Fibroblast of lung (primary cell): ENCODE measurements around the gene ONECUT1. TPM values are rescaled to one million over a fixed set of nuclear protein-coding genes. Genes with fewer than 3 reads are reported as not detected.
A peak's percentile ranks its signal among the peaks of the same experiment; 100 is the strongest.

Experiments
- DNase-seq, 2 donors: peaks; one replicate each; pipeline versions ENCODE4 v3.0.0 to v3.0.0-alpha.2; 2010; ENCODE audit warnings: low read depth in 2 of 2
- H2AFZ ChIP-seq: 2 replicates; pipeline ENCODE4 v1.5.1; 2012; ENCODE audit warnings: low read length, control low read depth, inconsistent platforms
- H3K27ac ChIP-seq: 2 replicates; pipeline ENCODE4 v1.5.1; 2011; ENCODE audit warnings: low read length, control low read depth; ENCODE audit not compliant: insufficient read depth
- H3K27me3 ChIP-seq: 2 replicates; pipeline ENCODE4 v1.5.1; 2011; ENCODE audit warnings: mild to moderate bottlenecking, low read length; ENCODE audit not compliant: control insufficient read depth, insufficient read depth
- H3K36me3 ChIP-seq: 2 replicates; pipeline ENCODE4 v1.5.1; 2011; ENCODE audit warnings: low read length; ENCODE audit not compliant: control insufficient read depth, insufficient read depth
- H3K4me1 ChIP-seq: 2 replicates; pipeline ENCODE4 v1.5.1; 2011; ENCODE audit warnings: low read length; ENCODE audit not compliant: control insufficient read depth, insufficient read depth; ENCODE audit errors: extremely low read depth
- H3K4me2 ChIP-seq: 2 replicates; pipeline ENCODE4 v1.5.1; 2011; ENCODE audit warnings: low read length, control low read depth; ENCODE audit not compliant: insufficient read depth; ENCODE audit errors: extremely low read depth
- H3K4me3 ChIP-seq, 4 experiments: fragments of 200-600 bp in 1 of 4; sonication (generic) in 1 of 4; replicated peaks in 1 of 4; 2 replicates each; pipeline ENCODE4 v1.5.1; 2011 to 2016; ENCODE audit warnings: low read length in 4 of 4, low read depth in 3 of 4, mild to moderate bottlenecking in 3 of 4, control low read depth in 2 of 4, inconsistent platforms in 1 of 4, mixed read lengths in 1 of 4; ENCODE audit not compliant: insufficient read depth in 1 of 4; ENCODE audit errors: control extremely low read depth in 1 of 4
- H3K79me2 ChIP-seq: 2 replicates; pipeline ENCODE4 v1.5.1; 2012; ENCODE audit warnings: mild to moderate bottlenecking, low read length, inconsistent platforms; ENCODE audit not compliant: control insufficient read depth, insufficient read depth
- H3K9ac ChIP-seq: 2 replicates; pipeline ENCODE4 v1.5.1; 2011; ENCODE audit warnings: mild to moderate bottlenecking, low read length, control low read depth; ENCODE audit not compliant: insufficient read depth
- H3K9me3 ChIP-seq: 2 replicates; pipeline ENCODE4 v1.5.1; 2012; ENCODE audit warnings: low read depth, low read length; ENCODE audit not compliant: control insufficient read depth, insufficient read depth
- H4K20me1 ChIP-seq: 2 replicates; pipeline ENCODE4 v1.5.1; 2011; ENCODE audit warnings: low read length; ENCODE audit not compliant: control insufficient read depth, insufficient read depth; ENCODE audit errors: extremely low read depth
- CTCF ChIP-seq, 2 donors: IDR thresholded peaks in 1 of 2; conservative IDR thresholded peaks in 1 of 2; 1 replicate in 1 of 2; 2 replicates in 1 of 2; pipeline ENCODE4 v1.5.1; 2011 to 2012; ENCODE audit warnings: low read length in 2 of 2, control low read depth in 1 of 2, inconsistent platforms in 1 of 2, low read depth in 1 of 2, mild to moderate bottlenecking in 1 of 2
- EZH2 ChIP-seq: IDR thresholded peaks from 2 replicates; pipeline ENCODE4 v1.5.1; 2012; ENCODE audit warnings: low read length, control low read depth, mild to moderate bottlenecking; ENCODE audit errors: missing control alignments
- polyA plus RNA-seq, 2 donors: library from polyadenylated mRNA; depleted of rRNA in 1 of 2; stranded (reverse) in 1 of 2; unstranded in 1 of 2; fragments of >200 nt; gene quantifications; 2 replicates each; pipeline ENCODE4 v1.2.1, GENCODE V29; 2011 to 2012; ENCODE audit warnings: missing spikeins in 1 of 2
- total RNA-seq: library from RNA; depleted of rRNA; stranded (reverse); fragments of >200 nt; gene quantifications from 2 replicates; pipeline ENCODE4 v1.2.1, GENCODE V29; 2014

Gene ONECUT1
- total and polyA plus RNA-seq, 2 donors (not counting 1 experiment from before 2014, with no cell fraction given) = not detected

- Histone ChIP-seq H3K9me3 (no peaks in the 10 kb centered on the region), H3K27ac (no peak overlapping the region), H3K27me3 (peaks cover 67% of the 10 kb centered on the region), H4K20me1 (no peaks in the 10 kb centered on the region), H3K79me2 (no peaks in the 10 kb centered on the region), H3K4me3 (no peak overlapping the region), H3K4me1 (no peaks in the 10 kb centered on the region), H3K4me2 (no peak overlapping the region), H3K9ac (no peak overlapping the region), H3K36me3 (no peaks in the 10 kb centered on the region), H2AFZ (no peak overlapping the region)
- TF ChIP-seq EZH2 = peak; percentile 11
- no peak for TF ChIP-seq CTCF (conservative IDR thresholded peaks at IDR 0.05 in 1 of 2, IDR thresholded peaks at IDR 0.05 in 1 of 2; ENCODE audit: low read depth in 1 of 2, low read length in 2 of 2)
- no peak for DNase-seq
These were observed 5.1 kb downstream of the ONECUT1 start for GRCh38 chr15:52784799-52785671.

- DNase-seq = no peak
- no peak overlapping the region for H3K4me3 ChIP-seq
- H3K9ac ChIP-seq = no peak overlapping the region
- H3K4me2 ChIP-seq = no peak overlapping the region
- H3K4me1 ChIP-seq = no peaks in the 10 kb centered on the region
- no peak overlapping the region for H3K27ac ChIP-seq
- H3K9me3 ChIP-seq = no peaks in the 10 kb centered on the region
- no peak overlapping the region for H2AFZ ChIP-seq
- H3K79me2 ChIP-seq = no peaks in the 10 kb centered on the region
- no peaks in the 10 kb centered on the region for H3K36me3 ChIP-seq
- no peaks in the 10 kb centered on the region for H4K20me1 ChIP-seq
- TF ChIP-seq EZH2 (peak; percentile 97), CTCF (conservative IDR thresholded peaks at IDR 0.05 in 1 of 2, IDR thresholded peaks at IDR 0.05 in 1 of 2; ENCODE audit: low read depth in 1 of 2, low read length in 2 of 2) (peak; percentile 8 to 12)
- peaks cover 68% of the 10 kb centered on the region for H3K27me3 ChIP-seq
These were observed 6.0 kb downstream of the ONECUT1 start for GRCh38 chr15:52783929-52784798.

- TF ChIP-seq EZH2 (no peak), CTCF (conservative IDR thresholded peaks at IDR 0.05 in 1 of 2, IDR thresholded peaks at IDR 0.05 in 1 of 2; ENCODE audit: low read depth in 1 of 2, low read length in 2 of 2) (no peak)
- H4K20me1 ChIP-seq = no peaks in the 10 kb centered on the region
These were observed 6.8 kb downstream of the ONECUT1 start for GRCh38 chr15:52783191-52783829.

More at GRCh38 chr15:52783191-52783829, 6.8 kb downstream of the ONECUT1 start:
- peaks cover 64% of the 10 kb centered on the region for H3K27me3 ChIP-seq
- no peaks in the 10 kb centered on the region for H3K36me3 ChIP-seq
- no peaks in the 10 kb centered on the region for H3K9me3 ChIP-seq
- H3K9ac ChIP-seq = no peak overlapping the region
- no peaks in the 10 kb centered on the region for H3K79me2 ChIP-seq
- no peak overlapping the region for H2AFZ ChIP-seq
- H3K4me3 ChIP-seq = no peak overlapping the region
- DNase-seq = no peak
- no peak overlapping the region for H3K4me2 ChIP-seq
- no peak overlapping the region for H3K27ac ChIP-seq
- no peaks in the 10 kb centered on the region for H3K4me1 ChIP-seq
